LNCAP (cell line): Measurements from ENCODE around the gene CCDC71L.

Source experiments
- CTCF ChIP-seq: fragments of 450-650 bp; IDR thresholded peaks from 2 replicates; pipeline ENCODE4 v1.5.1; 2017; ENCODE audit warnings: mild to moderate bottlenecking

Gene CCDC71L

GRCh38 chr7:106611911-106612310 is 49.0 kb downstream of the CCDC71L start:
- no peak for TF ChIP-seq CTCF

- no peak for TF ChIP-seq CTCF
These were observed 49.7 kb downstream of the CCDC71L start for GRCh38 chr7:106610996-106611886.

- TF ChIP-seq CTCF: no peak
These were observed 51.5 kb downstream of the CCDC71L start for GRCh38 chr7:106609416-106609815.

GRCh38 chr7:106608661-106609060 is 52.3 kb downstream of the CCDC71L start:
- TF ChIP-seq CTCF: no peak
